ENCODE measurements around the gene OSCP1. TPM values are rescaled to one million over a fixed set of nuclear protein-coding genes. Genes with fewer than 3 reads are reported as not detected.
A peak's percentile ranks its signal among the peaks of the same experiment; 100 is the strongest.

OSCP1 gene
- total RNA-seq, 2 experiments from 2014 or later: 0.66 to 1.9 TPM

- peaks cover 43% of the 10 kb centered on the region for H3K4me1 Mint-ChIP-seq (ENCODE audit: low read depth)
- H3K4me3 Mint-ChIP-seq: peak overlapping the region; percentile 94
- H3K27ac Mint-ChIP-seq: peak overlapping the region; percentile 96
- ATAC-seq: no peak
- ChIA-PET CTCF (interaction anchor here (0.7 to 4.8 kb wide), 8 partner anchors 8 to 515 kb away, joined by 3 to 30 read pairs (median 6); partner anchors contain the start of genes AGO1 and SH3D21), POLR2A (interaction anchor here (1.0 to 4.3 kb wide), 2 partner anchors 12 to 32 kb away, joined by 3 to 59 read pairs; partner anchors contain the start of gene STK40)
- peaks cover 13% of the 10 kb centered on the region for H3K36me3 Mint-ChIP-seq (ENCODE audit: low read depth)
- DNase-seq: no peak
- H3K27me3 Mint-ChIP-seq (ENCODE audit: low read depth): no peaks in the 10 kb centered on the region
- H3K9me3 Mint-ChIP-seq (ENCODE audit: insufficient read depth): no peaks in the 10 kb centered on the region
Observed at GRCh38 chr1:36398370-36398977, 51.8 kb downstream of the OSCP1 start.

- Mint-ChIP-seq H3K27ac (peak within 1 kb of the TSS; percentile 96), H3K9me3 (ENCODE audit: insufficient read depth) (no peaks in the 10 kb centered on the region), H3K4me1 (ENCODE audit: low read depth) (peaks cover 43% of the 10 kb centered on the region), H3K36me3 (ENCODE audit: low read depth) (peaks cover 21% of the 10 kb centered on the region), H3K4me3 (peak within 1 kb of the TSS; percentile 94), H3K27me3 (ENCODE audit: low read depth) (no peaks in the 10 kb centered on the region)
- ChIA-PET POLR2A (interaction anchor here (0.6 to 4.3 kb wide), 6 partner anchors 11 to 173 kb away, joined by 3 to 59 read pairs (median 4); partner anchors contain the start of genes STK40 and THRAP3), CTCF (interaction anchor here (0.8 to 4.8 kb wide), 10 partner anchors 9 to 248 kb away, joined by 3 to 30 read pairs (median 4); partner anchors contain the start of gene TRAPPC3)
- DNase-seq: peak; percentile 95
- ATAC-seq: peak; percentile 94
Observed at GRCh38 chr1:36397378-36398230, 52.6 kb downstream of the OSCP1 start, which contains the start of gene LSM10. LSM10 (minus strand) TSS chr1:36397908; CDS start chr1:36394129, 3,779 bp downstream.

- Mint-ChIP-seq H3K4me3 (peak overlapping the region; percentile 94), H3K27me3 (ENCODE audit: low read depth) (no peaks in the 10 kb centered on the region), H3K27ac (peak overlapping the region; percentile 96), H3K4me1 (ENCODE audit: low read depth) (peaks cover 43% of the 10 kb centered on the region), H3K36me3 (ENCODE audit: low read depth) (peaks cover 25% of the 10 kb centered on the region), H3K9me3 (ENCODE audit: insufficient read depth) (no peaks in the 10 kb centered on the region)
- DNase-seq (peak; percentile 52), ATAC-seq (peak; percentile 70)
- CTCF ChIA-PET: interaction anchor here (0.8 to 4.8 kb wide), 8 partner anchors 10 to 247 kb away, joined by 3 to 30 read pairs (median 4); partner anchors contain the start of gene TRAPPC3
- POLR2A ChIA-PET: interaction anchor here (0.8 to 4.3 kb wide), 4 partner anchors 10 to 173 kb away, joined by 3 to 59 read pairs (median 4); partner anchors contain the start of genes STK40 and THRAP3
Observed at GRCh38 chr1:36397083-36397377, 53.2 kb downstream of the OSCP1 start.

GRCh38 chr1:36396359-36396758 is 53.9 kb downstream of the OSCP1 start:
- H3K27me3 Mint-ChIP-seq (ENCODE audit: low read depth): no peaks in the 10 kb centered on the region
- peaks cover 39% of the 10 kb centered on the region for H3K4me1 Mint-ChIP-seq (ENCODE audit: low read depth)
- H3K36me3 Mint-ChIP-seq (ENCODE audit: low read depth): peaks cover 30% of the 10 kb centered on the region
- H3K27ac Mint-ChIP-seq: peak overlapping the region; percentile 11
- H3K4me3 Mint-ChIP-seq: peak overlapping the region; percentile 94
- DNase-seq: no peak
- ChIA-PET CTCF (interaction anchor here (1.3 to 3.4 kb wide), 5 partner anchors 10 to 246 kb away, joined by 3 to 28 read pairs (median 6); partner anchors contain the start of gene TRAPPC3), POLR2A (interaction anchor here (1.3 to 4.3 kb wide), 2 partner anchors 10 to 72 kb away, joined by 4 to 59 read pairs; partner anchors contain the start of gene STK40)
- ATAC-seq: no peak
- no peaks in the 10 kb centered on the region for H3K9me3 Mint-ChIP-seq (ENCODE audit: insufficient read depth)

GRCh38 chr1:36393686-36394085 is 56.6 kb downstream of the OSCP1 start:
- H3K36me3 Mint-ChIP-seq (ENCODE audit: low read depth): peaks cover 45% of the 10 kb centered on the region
- ChIA-PET CTCF (interaction anchor here (1.3 kb wide), 1 partner anchor 25 kb away, joined by 4 read pairs; no protein-coding TSS in a partner anchor), POLR2A (no interaction called here)
- H3K27ac Mint-ChIP-seq: no peak overlapping the region
- no peaks in the 10 kb centered on the region for H3K27me3 Mint-ChIP-seq (ENCODE audit: low read depth)
- no peak overlapping the region for H3K4me3 Mint-ChIP-seq
- peaks cover 36% of the 10 kb centered on the region for H3K4me1 Mint-ChIP-seq (ENCODE audit: low read depth)
- no peaks in the 10 kb centered on the region for H3K9me3 Mint-ChIP-seq (ENCODE audit: insufficient read depth)
- no peak for DNase-seq
- ATAC-seq: no peak

- peaks cover 47% of the 10 kb centered on the region for H3K36me3 Mint-ChIP-seq (ENCODE audit: low read depth)
- ATAC-seq (no peak), DNase-seq (no peak)
- no peaks in the 10 kb centered on the region for H3K27me3 Mint-ChIP-seq (ENCODE audit: low read depth)
- CTCF ChIA-PET: no interaction called here
- H3K9me3 Mint-ChIP-seq (ENCODE audit: insufficient read depth): no peaks in the 10 kb centered on the region
- peaks cover 33% of the 10 kb centered on the region for H3K4me1 Mint-ChIP-seq (ENCODE audit: low read depth)
- H3K4me3 Mint-ChIP-seq: no peak overlapping the region
- peak overlapping the region; percentile 30 for H3K27ac Mint-ChIP-seq
- POLR2A ChIA-PET: no interaction called here
Observed at GRCh38 chr1:36392836-36393235, 57.4 kb downstream of the OSCP1 start.

- H3K27me3 Mint-ChIP-seq (ENCODE audit: low read depth): no peaks in the 10 kb centered on the region
- H3K4me3 Mint-ChIP-seq: no peak overlapping the region
- ChIA-PET CTCF (no interaction called here), POLR2A (no interaction called here)
- peak overlapping the region; percentile 82 for H3K27ac Mint-ChIP-seq
- H3K4me1 Mint-ChIP-seq (ENCODE audit: low read depth): peaks cover 35% of the 10 kb centered on the region
- ATAC-seq (no peak), DNase-seq (no peak)
- peaks cover 52% of the 10 kb centered on the region for H3K36me3 Mint-ChIP-seq (ENCODE audit: low read depth)
- no peaks in the 10 kb centered on the region for H3K9me3 Mint-ChIP-seq (ENCODE audit: insufficient read depth)
Observed at GRCh38 chr1:36391271-36391670, 59.0 kb downstream of the OSCP1 start.

- ChIA-PET CTCF (interaction anchor here (0.9 kb wide), 1 partner anchor 23 kb away, joined by 3 read pairs; no protein-coding TSS in a partner anchor), POLR2A (no interaction called here)
- Mint-ChIP-seq H3K9me3 (ENCODE audit: insufficient read depth) (no peaks in the 10 kb centered on the region), H3K4me1 (ENCODE audit: low read depth) (peaks cover 31% of the 10 kb centered on the region), H3K36me3 (ENCODE audit: low read depth) (peaks cover 50% of the 10 kb centered on the region), H3K27ac (peak overlapping the region; percentile 82), H3K27me3 (ENCODE audit: low read depth) (no peaks in the 10 kb centered on the region), H3K4me3 (no peak overlapping the region)
- no peak for DNase-seq
- ATAC-seq: no peak
Observed at GRCh38 chr1:36390411-36390810, 59.8 kb downstream of the OSCP1 start.

- Mint-ChIP-seq H3K27me3 (ENCODE audit: low read depth) (no peaks in the 10 kb centered on the region), H3K27ac (peak overlapping the region; percentile 82), H3K9me3 (ENCODE audit: insufficient read depth) (no peaks in the 10 kb centered on the region), H3K36me3 (ENCODE audit: low read depth) (peaks cover 50% of the 10 kb centered on the region), H3K4me3 (no peak overlapping the region), H3K4me1 (ENCODE audit: low read depth) (peaks cover 30% of the 10 kb centered on the region)
- no peak for ATAC-seq
- ChIA-PET POLR2A (no interaction called here), CTCF (interaction anchor here (0.9 to 1.1 kb wide), 2 partner anchors 19 to 23 kb away, joined by 3 read pairs; no protein-coding TSS in a partner anchor)
- no peak for DNase-seq
Observed at GRCh38 chr1:36389999-36390398, 60.3 kb downstream of the OSCP1 start.

- POLR2A ChIA-PET: interaction anchor here (1.1 to 5.9 kb wide), 2 partner anchors 8 to 23 kb away, joined by 5 to 59 read pairs; partner anchors contain the start of gene LSM10
- H3K9me3 Mint-ChIP-seq (ENCODE audit: insufficient read depth): no peaks in the 10 kb centered on the region
- H3K4me3 Mint-ChIP-seq: no peak overlapping the region
- H3K27ac Mint-ChIP-seq: peak overlapping the region; percentile 82
- ATAC-seq (no peak), DNase-seq (no peak)
- H3K36me3 Mint-ChIP-seq (ENCODE audit: low read depth): peaks cover 46% of the 10 kb centered on the region
- CTCF ChIA-PET: interaction anchor here (1.1 to 2.4 kb wide), 2 partner anchors 20 to 239 kb away, joined by 3 to 6 read pairs; partner anchors contain the start of gene TRAPPC3
- no peaks in the 10 kb centered on the region for H3K27me3 Mint-ChIP-seq (ENCODE audit: low read depth)
- H3K4me1 Mint-ChIP-seq (ENCODE audit: low read depth): peaks cover 32% of the 10 kb centered on the region
Observed at GRCh38 chr1:36389261-36389660, 61.0 kb downstream of the OSCP1 start.

GRCh38 chr1:36387141-36387949 is 62.9 kb downstream of the OSCP1 start:
- ATAC-seq (no peak), DNase-seq (no peak)
- Mint-ChIP-seq H3K4me1 (ENCODE audit: low read depth) (peaks cover 44% of the 10 kb centered on the region), H3K36me3 (ENCODE audit: low read depth) (peaks cover 34% of the 10 kb centered on the region), H3K4me3 (peak overlapping the region; percentile 86), H3K9me3 (ENCODE audit: insufficient read depth) (no peaks in the 10 kb centered on the region), H3K27me3 (ENCODE audit: low read depth) (no peaks in the 10 kb centered on the region), H3K27ac (peak overlapping the region; percentile 99)
- ChIA-PET POLR2A (interaction anchor here (0.6 to 5.9 kb wide), 12 partner anchors 10 to 227 kb away, joined by 3 to 59 read pairs (median 5); partner anchors contain the start of genes LSM10, MRPS15, OSCP1 and THRAP3), CTCF (interaction anchor here (0.7 to 2.4 kb wide), 11 partner anchors 10 to 238 kb away, joined by 3 to 28 read pairs (median 6); partner anchors contain the start of genes LSM10 and TRAPPC3)
